ENCODE measurements around the gene HIPK2. TPM values are rescaled to one million over a fixed set of nuclear protein-coding genes. Genes with fewer than 3 reads are reported as not detected.

Gene HIPK2
- total and polyA plus RNA-seq, 2 of the 4 experiments (the other 2 are of a cell fraction) = 22.0 to 27.1 TPM

DNA sequence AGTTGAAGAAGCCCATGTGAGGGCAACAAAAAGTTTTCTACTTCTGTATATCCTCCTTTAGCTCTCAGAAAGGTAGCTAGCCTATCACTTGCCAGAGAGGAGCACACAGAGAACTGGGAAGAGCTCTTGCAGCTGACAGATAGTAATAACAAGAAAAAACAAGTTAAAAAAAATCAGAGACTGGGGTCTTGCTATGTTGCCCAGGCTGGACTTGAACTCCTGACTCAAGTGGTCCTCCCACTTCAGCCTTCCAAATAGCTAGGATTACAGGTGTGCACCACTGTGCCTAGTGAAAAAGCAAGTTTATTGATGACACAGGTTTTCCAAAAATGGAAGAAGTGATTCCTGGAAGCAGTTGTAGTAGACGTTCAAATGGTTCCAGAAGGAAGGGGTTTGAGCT is 160.7 kb downstream of the HIPK2 start:
- dilution Hi-C loops (cut with HindIII; ENCODE audit: low sequenced_read_pairs, unreplicated experiment) (no loop called here), in situ Hi-C loops (cut with MboI; ENCODE audit: low sequenced_read_pairs) (no loop called here), intact Hi-C loops (cut with micrococcal nuclease) (no loop called here)
- Histone ChIP-seq H2AK5ac (ENCODE audit: low read depth, low read length) (no peak overlapping the region), H3K9me1 (ENCODE audit: insufficient read depth, low read length) (peaks cover 7% of the 10 kb centered on the region; the same call in 1 of the 2 replicates), H2BK5ac (ENCODE audit: low read depth, low read length, poor library complexity, severe bottlenecking) (no peak overlapping the region), H3K4ac (ENCODE audit: low read depth, low read length) (no peak overlapping the region), H3K79me1 (ENCODE audit: low read depth in 1 of 2, low read length in 2 of 2) (peaks cover 20 to 63% of the 10 kb centered on the region in 2 experiments; a peak in 3 of 4 replicates), H3K9me3 (ENCODE audit: control insufficient read depth, insufficient read depth, low read length) (no peaks in the 10 kb centered on the region), H3K18ac (ENCODE audit: low read depth, low read length) (no peak overlapping the region), H3K27ac (ENCODE audit: insufficient read depth, low read length) (no peak overlapping the region), H3K14ac (replicated peaks; ENCODE audit: low read depth, low read length) (no peak overlapping the region), H3K4me1 (ENCODE audit: control insufficient read depth, insufficient read depth, low read length) (peaks cover 6% of the 10 kb centered on the region), H4K5ac (ENCODE audit: low read depth, low read length) (no peak overlapping the region), H2BK120ac (ENCODE audit: low read depth, low read length) (no peak overlapping the region), H4K8ac (ENCODE audit: low read depth in 2 of 2, low read length in 2 of 2) (no peak overlapping the region), H3K4me2 (ENCODE audit: low read depth, low read length) (no peak overlapping the region), H2BK15ac (ENCODE audit: low read depth, low read length) (no peak overlapping the region), H3K23ac (ENCODE audit: low read depth, low read length) (no peak overlapping the region), H3K36me3 (ENCODE audit: control insufficient read depth, insufficient read depth, low read length) (peaks cover 75% of the 10 kb centered on the region), H2AFZ (replicated peaks; ENCODE audit: low read length, poor library complexity) (no peak overlapping the region), H4K20me1 (ENCODE audit: insufficient read depth, low read length) (peaks cover 30% of the 10 kb centered on the region; the same call in 1 of the 2 replicates), H2AK9ac (replicated peaks; ENCODE audit: low read depth, low read length, poor library complexity) (no peak overlapping the region), H2BK20ac (ENCODE audit: low read depth, low read length) (no peak overlapping the region), H3K56ac (ENCODE audit: extremely low read depth, insufficient read depth, low read length) (no peak overlapping the region), H3K9ac (ENCODE audit: low read depth, low read length) (no peak overlapping the region), H4K91ac (ENCODE audit: insufficient read depth, low read depth, low read length) (no peak overlapping the region), H3K4me3 (ENCODE audit: insufficient read depth, low read depth, low read length) (no peak overlapping the region), H3K27me3 (ENCODE audit: control insufficient read depth, insufficient read depth, low read length) (no peaks in the 10 kb centered on the region)
- no peak for TF ChIP-seq ELK1 (IDR thresholded peaks at IDR 0.05; ENCODE audit: borderline replicate concordance, low read depth, low read length)
- TF ChIP-seq CHD1 (IDR thresholded peaks at IDR 0.05; ENCODE audit: low read depth, low read length) = no peak
- TF ChIP-seq RCOR1 (IDR thresholded peaks at IDR 0.05; ENCODE audit: insufficient replicate concordance, low read length) = no peak
- TF ChIP-seq, protein P1, sequence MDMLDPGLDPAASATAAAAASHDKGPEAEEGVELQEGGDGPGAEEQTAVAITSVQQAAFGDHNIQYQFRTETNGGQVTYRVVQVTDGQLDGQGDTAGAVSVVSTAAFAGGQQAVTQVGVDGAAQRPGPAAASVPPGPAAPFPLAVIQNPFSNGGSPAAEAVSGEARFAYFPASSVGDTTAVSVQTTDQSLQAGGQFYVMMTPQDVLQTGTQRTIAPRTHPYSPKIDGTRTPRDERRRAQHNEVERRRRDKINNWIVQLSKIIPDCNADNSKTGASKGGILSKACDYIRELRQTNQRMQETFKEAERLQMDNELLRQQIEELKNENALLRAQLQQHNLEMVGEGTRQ (IDR thresholded peaks at IDR 0.05; ENCODE audit: low read depth, low read length) = no peak
- no peak for TF ChIP-seq NFE2L2 (IDR thresholded peaks at IDR 0.05; ENCODE audit: low read depth, low read length)
- TF ChIP-seq, protein P2, sequence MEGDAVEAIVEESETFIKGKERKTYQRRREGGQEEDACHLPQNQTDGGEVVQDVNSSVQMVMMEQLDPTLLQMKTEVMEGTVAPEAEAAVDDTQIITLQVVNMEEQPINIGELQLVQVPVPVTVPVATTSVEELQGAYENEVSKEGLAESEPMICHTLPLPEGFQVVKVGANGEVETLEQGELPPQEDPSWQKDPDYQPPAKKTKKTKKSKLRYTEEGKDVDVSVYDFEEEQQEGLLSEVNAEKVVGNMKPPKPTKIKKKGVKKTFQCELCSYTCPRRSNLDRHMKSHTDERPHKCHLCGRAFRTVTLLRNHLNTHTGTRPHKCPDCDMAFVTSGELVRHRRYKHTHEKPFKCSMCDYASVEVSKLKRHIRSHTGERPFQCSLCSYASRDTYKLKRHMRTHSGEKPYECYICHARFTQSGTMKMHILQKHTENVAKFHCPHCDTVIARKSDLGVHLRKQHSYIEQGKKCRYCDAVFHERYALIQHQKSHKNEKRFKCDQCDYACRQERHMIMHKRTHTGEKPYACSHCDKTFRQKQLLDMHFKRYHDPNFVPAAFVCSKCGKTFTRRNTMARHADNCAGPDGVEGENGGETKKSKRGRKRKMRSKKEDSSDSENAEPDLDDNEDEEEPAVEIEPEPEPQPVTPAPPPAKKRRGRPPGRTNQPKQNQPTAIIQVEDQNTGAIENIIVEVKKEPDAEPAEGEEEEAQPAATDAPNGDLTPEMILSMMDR (conservative IDR thresholded peaks at IDR 0.05; ENCODE audit: low read depth, low read length) = no peak
- no peak for TF ChIP-seq SMC3 (IDR thresholded peaks at IDR 0.05; ENCODE audit: low read depth, low read length)
- no CpG with 5 or more reads among the region's 1 CpG for WGBS, 2 experiments (ENCODE audit: extremely low coverage in 2 of 2, insufficient read length in 1 of 2)
- ATAC-seq (ENCODE audit: low read depth) (no peak), DNase-seq (no peak)
- POLR2A ChIA-PET (ENCODE audit: unreplicated experiment) = no interaction called here
- no TSS peak for BruUV-seq (replicated peaks)
- CTCF ChIA-PET = interaction anchor here (0.7 to 1.4 kb wide), 2 partner anchors 13 to 15 kb away, joined by 4 to 5 read pairs; no protein-coding TSS in a partner anchor

All from IMR-90 (cell line).